ENCODE measurements around the gene KMT2E.

The KMT2E gene

GRCh38 chr7:105017657-105018365 lies 3.8 kb downstream of the KMT2E start:
- H3K4me3 ChIP-seq (ENCODE audit: low read depth, low read length) = peak overlapping the region; percentile 75
- DNase-seq (ENCODE audit: low read depth) = peak; percentile 50
- no peak for TF ChIP-seq MYC (IDR thresholded peaks at IDR 0.05; ENCODE audit: low read depth, low read length)
- no peak for TF ChIP-seq CTCF (IDR thresholded peaks at IDR 0.05; ENCODE audit: low read depth, low read length)
- TF ChIP-seq POLR2A (IDR thresholded peaks at IDR 0.05; ENCODE audit: extremely low read depth, insufficient read length) = no peak
- no peak for TF ChIP-seq MAX (IDR thresholded peaks at IDR 0.05; ENCODE audit: low read depth, low read length)

- no peak for DNase-seq (ENCODE audit: low read depth)
- H3K4me3 ChIP-seq (ENCODE audit: low read depth, low read length) = no peak overlapping the region
- TF ChIP-seq MYC (IDR thresholded peaks at IDR 0.05; ENCODE audit: low read depth, low read length) = no peak
- TF ChIP-seq MAX (IDR thresholded peaks at IDR 0.05; ENCODE audit: low read depth, low read length) = no peak
- no peak for TF ChIP-seq CTCF (IDR thresholded peaks at IDR 0.05; ENCODE audit: low read depth, low read length)
- no peak for TF ChIP-seq POLR2A (IDR thresholded peaks at IDR 0.05; ENCODE audit: extremely low read depth, insufficient read length)
These were observed 5.3 kb downstream of the KMT2E start for GRCh38 chr7:105019269-105019668.

GRCh38 chr7:105020926-105021325 lies 6.9 kb downstream of the KMT2E start:
- H3K4me3 ChIP-seq (ENCODE audit: low read depth, low read length) = no peak overlapping the region
- TF ChIP-seq MAX (IDR thresholded peaks at IDR 0.05; ENCODE audit: low read depth, low read length) (no peak), POLR2A (IDR thresholded peaks at IDR 0.05; ENCODE audit: extremely low read depth, insufficient read length) (no peak), CTCF (IDR thresholded peaks at IDR 0.05; ENCODE audit: low read depth, low read length) (no peak), MYC (IDR thresholded peaks at IDR 0.05; ENCODE audit: low read depth, low read length) (no peak)
- DNase-seq (ENCODE audit: low read depth) = peak; percentile 54

GRCh38 chr7:105021352-105021751 lies 7.3 kb downstream of the KMT2E start:
- H3K4me3 ChIP-seq (ENCODE audit: low read depth, low read length) = no peak overlapping the region
- DNase-seq (ENCODE audit: low read depth) = no peak
- TF ChIP-seq POLR2A (IDR thresholded peaks at IDR 0.05; ENCODE audit: extremely low read depth, insufficient read length) (no peak), MYC (IDR thresholded peaks at IDR 0.05; ENCODE audit: low read depth, low read length) (no peak), CTCF (IDR thresholded peaks at IDR 0.05; ENCODE audit: low read depth, low read length) (no peak), MAX (IDR thresholded peaks at IDR 0.05; ENCODE audit: low read depth, low read length) (no peak)

- H3K4me3 ChIP-seq (ENCODE audit: low read depth, low read length) = no peak overlapping the region
- DNase-seq (ENCODE audit: low read depth) = no peak
- TF ChIP-seq MAX (IDR thresholded peaks at IDR 0.05; ENCODE audit: low read depth, low read length) (no peak), POLR2A (IDR thresholded peaks at IDR 0.05; ENCODE audit: extremely low read depth, insufficient read length) (no peak), CTCF (IDR thresholded peaks at IDR 0.05; ENCODE audit: low read depth, low read length) (no peak), MYC (IDR thresholded peaks at IDR 0.05; ENCODE audit: low read depth, low read length) (no peak)
These were observed 8.0 kb downstream of the KMT2E start for GRCh38 chr7:105021967-105022366.

All from NB4 (cell line).